Large intestine (tissue), 12 donors: ENCODE measurements around the gene GNG2. TPM values are rescaled to one million over a fixed set of nuclear protein-coding genes. Genes with fewer than 3 reads are reported as not detected.

Experiments used
- DNase-seq, 2 donors: peaks; one replicate each; pipeline versions ENCODE4 v3.0.0 to v3.0.0-alpha.2; 2013
- H3K27ac ChIP-seq: one replicate; pipeline ENCODE4 v1.5.1; 2013; ENCODE audit warnings: low read length
- H3K27me3 ChIP-seq: 2 replicates; pipeline ENCODE4 v1.6.1; 2013; ENCODE audit warnings: low read length; ENCODE audit not compliant: control insufficient read depth, insufficient read depth
- H3K36me3 ChIP-seq: 2 replicates; pipeline ENCODE4 v1.6.1; 2013; ENCODE audit warnings: low read length; ENCODE audit not compliant: control insufficient read depth, insufficient read depth
- H3K4me1 ChIP-seq: one replicate; pipeline ENCODE4 v1.6.1; 2013; ENCODE audit warnings: low read length; ENCODE audit not compliant: control insufficient read depth, insufficient read depth
- H3K4me3 ChIP-seq: one replicate; pipeline ENCODE4 v1.5.1; 2013; ENCODE audit warnings: low read length
- H3K9me3 ChIP-seq: one replicate; pipeline ENCODE4 v1.6.1; 2013; ENCODE audit warnings: mild to moderate bottlenecking, low read depth, low read length, moderate library complexity; ENCODE audit not compliant: control insufficient read depth
- WGBS: methylation state at CpG from one replicate; pipeline ENCODE4 v1.1.5; 2013; ENCODE audit warnings: low lambda C conversion rate; ENCODE audit not compliant: insufficient coverage; 5-methylcytosine and 5-hydroxymethylcytosine counted together
- long read RNA-seq, 11 donors: transcript quantifications; one replicate each; lab custom pipeline, GENCODE V29; 2026
- polyA plus RNA-seq: library from polyadenylated mRNA; unstranded; fragments of 120-200 nt; gene quantifications from one replicate; pipeline ENCODE4 v1.2.1, GENCODE V29; 2013

Gene GNG2
- polyA plus RNA-seq, result 50.6 TPM
- long read RNA-seq, donor 1, transcript GNG2-213 (4 exons, 2,125 nt), result major isoform, 15 of 23 reads
- long read RNA-seq, donor 1, partial matches to known transcripts, result 6 of 23 reads
- long read RNA-seq, donor 1, other reads (novel, unspliced or antisense), result 0 of 23 reads
- long read RNA-seq, donor 2, transcript GNG2-213 (4 exons, 2,125 nt), result major isoform, 19 of 23 reads
- long read RNA-seq, donor 2, partial matches to known transcripts, result 0 of 23 reads
- long read RNA-seq, donor 2, other reads (novel, unspliced or antisense), result 0 of 23 reads
- long read RNA-seq, donor 3, result 0 reads
- long read RNA-seq, donor 4, result 0 reads
- long read RNA-seq, donor 5, transcript GNG2-213 (4 exons, 2,125 nt), result major isoform, 22 of 26 reads
- long read RNA-seq, donor 5, partial matches to known transcripts, result 0 of 26 reads
- long read RNA-seq, donor 5, other reads (novel, unspliced or antisense), result 0 of 26 reads
- long read RNA-seq, donor 6, transcript GNG2-213 (4 exons, 2,125 nt), result major isoform, 13 of 17 reads
- long read RNA-seq, donor 6, partial matches to known transcripts, result 0 of 17 reads
- long read RNA-seq, donor 6, other reads (novel, unspliced or antisense), result 0 of 17 reads
- long read RNA-seq, donor 7, transcript GNG2-213 (4 exons, 2,125 nt), result major isoform, 13 of 17 reads
- long read RNA-seq, donor 7, partial matches to known transcripts, result 0 of 17 reads
- long read RNA-seq, donor 7, other reads (novel, unspliced or antisense), result 0 of 17 reads
- long read RNA-seq, donor 8, transcript GNG2-213 (4 exons, 2,125 nt), result major isoform, 31 of 34 reads
- long read RNA-seq, donor 8, partial matches to known transcripts, result 0 of 34 reads
- long read RNA-seq, donor 8, other reads (novel, unspliced or antisense), result 0 of 34 reads
- long read RNA-seq, donor 9, transcript GNG2-213 (4 exons, 2,125 nt), result major isoform, 21 of 23 reads
- long read RNA-seq, donor 9, partial matches to known transcripts, result 0 of 23 reads
- long read RNA-seq, donor 9, other reads (novel, unspliced or antisense), result 0 of 23 reads
- long read RNA-seq, donor 10, transcript GNG2-213 (4 exons, 2,125 nt), result major isoform, 13 of 17 reads
- long read RNA-seq, donor 10, partial matches to known transcripts, result 0 of 17 reads
- long read RNA-seq, donor 10, other reads (novel, unspliced or antisense), result 0 of 17 reads
- long read RNA-seq, donor 11, transcript GNG2-213 (4 exons, 2,125 nt), result major isoform, 21 of 22 reads
- long read RNA-seq, donor 11, partial matches to known transcripts, result 0 of 22 reads
- long read RNA-seq, donor 11, other reads (novel, unspliced or antisense), result 0 of 22 reads

DNA sequence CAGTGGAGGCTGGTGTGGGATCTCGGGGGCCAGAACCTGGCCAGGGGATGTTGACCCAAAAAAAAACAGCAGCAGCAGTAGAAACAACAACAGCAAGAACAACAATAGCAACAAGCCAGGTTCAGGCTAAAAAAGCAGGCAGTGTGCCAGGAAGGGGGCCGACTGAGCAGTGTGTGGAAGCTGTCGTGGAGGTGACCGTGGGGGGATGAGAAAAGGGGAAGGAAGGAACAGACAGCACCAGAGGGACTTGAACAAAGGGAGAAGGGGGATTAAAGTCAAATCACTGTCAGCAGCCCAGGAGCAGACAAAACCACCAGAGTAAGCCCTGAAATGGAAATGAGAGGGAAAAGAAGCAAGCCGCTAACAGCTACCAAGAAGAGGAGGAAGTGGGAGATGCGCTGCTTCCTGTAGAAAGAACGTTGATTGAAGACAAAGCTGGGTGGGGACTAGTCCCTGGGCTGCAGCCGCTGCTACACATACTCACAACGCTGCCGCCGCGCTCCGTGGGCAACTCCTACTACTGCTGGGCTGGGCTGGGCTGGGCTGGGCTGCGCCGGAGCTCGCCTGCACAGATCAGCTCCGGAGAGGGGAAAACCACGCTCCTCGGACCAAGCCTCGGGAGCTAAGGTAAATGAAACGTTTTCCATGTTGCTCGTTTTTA, at the start of gene GNG2:
Gene GNG2 (plus strand): TSS at position 449 of the 661 bp plus-strand sequence. CDS start 90,067 bp downstream, outside the sequence.
- DNase-seq, result peak; percentile 68 to 72
- Histone ChIP-seq H3K27ac (peak within 1 kb of the TSS; percentile 66), H3K9me3 (no peaks in the 10 kb centered on the region), H3K4me1 (no peaks in the 10 kb centered on the region), H3K36me3 (no peaks in the 10 kb centered on the region), H3K27me3 (peaks cover 22% of the 10 kb centered on the region), H3K4me3 (peak within 1 kb of the TSS; percentile 41)
- WGBS, result no CpG with 5 or more reads among the region's 22 CpGs

DNA sequence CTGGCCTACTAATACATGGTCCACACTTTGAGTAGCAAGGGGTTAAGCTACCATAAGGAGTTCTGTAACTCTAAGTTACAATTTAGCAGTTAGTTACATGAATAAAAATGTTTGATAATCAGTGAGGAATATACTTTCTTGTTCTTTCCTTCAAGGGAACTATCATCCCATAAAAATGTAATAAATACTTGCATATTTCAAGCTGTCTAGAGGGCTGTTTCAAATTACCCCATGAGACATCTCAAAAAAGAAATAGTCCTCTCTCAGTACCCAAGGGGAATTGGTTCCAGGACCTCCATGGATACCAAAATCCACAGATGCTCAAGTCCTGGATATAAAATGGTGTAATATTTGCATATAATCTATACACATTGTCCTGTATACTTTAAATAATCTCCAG, 48.7 kb upstream of the GNG2 start:
- Histone ChIP-seq H3K27ac (no peak overlapping the region), H3K27me3 (no peaks in the 10 kb centered on the region), H3K4me1 (no peaks in the 10 kb centered on the region), H3K36me3 (no peaks in the 10 kb centered on the region), H3K4me3 (no peak overlapping the region), H3K9me3 (peaks cover 3% of the 10 kb centered on the region)
- DNase-seq, result no peak

DNA sequence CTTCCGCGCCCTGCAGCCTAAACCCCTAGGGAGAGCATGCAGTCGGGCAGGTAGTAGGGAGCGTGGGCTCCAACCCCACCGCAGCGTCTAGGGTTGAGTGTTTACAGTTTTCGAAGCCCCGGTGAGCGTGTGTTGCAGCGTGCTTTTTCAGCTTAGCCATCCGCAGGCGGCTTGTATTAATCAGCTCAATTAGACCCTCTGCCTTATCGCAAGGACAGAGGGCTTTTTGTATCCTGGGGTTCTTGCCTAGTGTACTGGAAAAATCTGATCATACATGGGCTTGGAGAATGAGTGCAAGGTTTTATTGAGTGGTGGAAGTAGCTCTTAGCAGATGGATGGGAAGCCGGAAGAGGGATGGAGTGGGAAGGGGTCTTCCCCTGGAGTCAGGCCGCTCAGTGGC, 44.4 kb upstream of the GNG2 start:
- DNase-seq, result no peak
- H3K9me3 ChIP-seq, result no peaks in the 10 kb centered on the region
- H3K36me3 ChIP-seq, result no peaks in the 10 kb centered on the region
- H3K4me1 ChIP-seq, result no peaks in the 10 kb centered on the region
- no peak overlapping the region for H3K4me3 ChIP-seq
- WGBS, result no CpG with 5 or more reads among the region's 15 CpGs
- H3K27ac ChIP-seq, result no peak overlapping the region
- no peaks in the 10 kb centered on the region for H3K27me3 ChIP-seq

GRCh38 chr14:51817326-51817725, 43.1 kb upstream of the GNG2 start:
- H3K27me3 ChIP-seq, result no peaks in the 10 kb centered on the region
- no peak overlapping the region for H3K4me3 ChIP-seq
- 83% methylated on average over 1 of the region's 2 CpGs for WGBS
- DNase-seq, result no peak
- H3K9me3 ChIP-seq, result no peaks in the 10 kb centered on the region
- H3K36me3 ChIP-seq, result no peaks in the 10 kb centered on the region
- no peak overlapping the region for H3K27ac ChIP-seq
- no peaks in the 10 kb centered on the region for H3K4me1 ChIP-seq

DNA sequence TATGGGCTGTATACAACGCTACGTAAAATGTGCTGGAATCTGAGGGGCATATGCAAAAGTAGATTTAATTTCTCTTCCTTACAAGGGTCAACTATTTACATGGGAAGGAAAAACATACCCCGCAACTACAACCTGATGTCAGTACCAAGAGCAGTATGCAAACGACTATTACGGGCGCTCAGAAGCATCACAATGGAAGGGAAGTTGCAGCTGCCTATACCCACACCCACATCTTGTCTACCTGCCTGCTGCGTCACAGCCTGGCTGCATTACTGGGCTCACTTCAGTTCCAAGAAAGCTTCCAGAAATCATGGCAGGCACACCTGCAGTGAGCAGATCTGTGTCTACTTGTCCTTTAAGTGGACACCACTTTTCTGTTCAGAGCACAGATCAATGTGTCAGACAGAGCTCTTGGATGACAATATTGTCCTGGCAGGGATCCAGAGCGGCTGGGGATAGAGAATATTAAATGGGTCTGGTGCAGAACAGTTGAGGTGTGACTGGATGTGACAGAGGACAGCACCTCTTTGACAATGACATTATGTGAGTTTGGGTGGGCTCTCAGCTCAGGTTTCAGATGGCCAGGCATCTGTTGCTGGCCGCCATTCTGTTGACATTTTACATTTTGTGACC, 41.5 kb upstream of the GNG2 start:
- Histone ChIP-seq H3K4me3 (no peak overlapping the region), H3K27ac (no peak overlapping the region), H3K27me3 (no peaks in the 10 kb centered on the region), H3K9me3 (no peaks in the 10 kb centered on the region), H3K36me3 (no peaks in the 10 kb centered on the region), H3K4me1 (no peaks in the 10 kb centered on the region)
- 95% methylated on average over 2 of the region's 9 CpGs for WGBS
- DNase-seq, result no peak

DNA sequence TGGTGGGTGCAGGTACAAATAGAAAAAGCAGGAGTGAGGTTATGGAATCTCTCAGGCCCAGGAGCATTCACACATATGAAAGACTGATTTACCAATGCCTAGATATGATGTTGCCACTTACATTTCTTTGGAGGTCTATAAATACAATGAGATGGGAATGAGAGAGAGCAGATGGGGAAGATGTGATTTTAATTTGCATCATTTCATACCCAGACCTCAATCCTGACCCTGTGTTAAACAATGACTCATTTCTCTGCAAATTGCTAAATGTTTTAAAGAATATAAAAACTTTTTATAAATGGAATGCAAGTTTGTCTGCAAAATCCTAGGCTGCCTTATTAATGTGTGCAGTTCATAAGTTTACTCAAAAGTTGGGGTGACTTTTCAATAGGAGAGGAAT, 38.6 kb upstream of the GNG2 start:
- no peak overlapping the region for H3K27ac ChIP-seq
- no peak for DNase-seq
- H3K4me1 ChIP-seq, result no peaks in the 10 kb centered on the region
- peaks cover 2% of the 10 kb centered on the region for H3K27me3 ChIP-seq
- H3K9me3 ChIP-seq, result no peaks in the 10 kb centered on the region
- H3K36me3 ChIP-seq, result no peaks in the 10 kb centered on the region
- no peak overlapping the region for H3K4me3 ChIP-seq

GRCh38 chr14:51822499-51822898, 37.9 kb upstream of the GNG2 start:
- 43% methylated on average over 1 of the region's 2 CpGs for WGBS
- Histone ChIP-seq H3K9me3 (no peaks in the 10 kb centered on the region), H3K4me3 (no peak overlapping the region), H3K36me3 (no peaks in the 10 kb centered on the region), H3K4me1 (no peaks in the 10 kb centered on the region), H3K27me3 (peaks cover 3% of the 10 kb centered on the region), H3K27ac (no peak overlapping the region)
- DNase-seq, result no peak

DNA sequence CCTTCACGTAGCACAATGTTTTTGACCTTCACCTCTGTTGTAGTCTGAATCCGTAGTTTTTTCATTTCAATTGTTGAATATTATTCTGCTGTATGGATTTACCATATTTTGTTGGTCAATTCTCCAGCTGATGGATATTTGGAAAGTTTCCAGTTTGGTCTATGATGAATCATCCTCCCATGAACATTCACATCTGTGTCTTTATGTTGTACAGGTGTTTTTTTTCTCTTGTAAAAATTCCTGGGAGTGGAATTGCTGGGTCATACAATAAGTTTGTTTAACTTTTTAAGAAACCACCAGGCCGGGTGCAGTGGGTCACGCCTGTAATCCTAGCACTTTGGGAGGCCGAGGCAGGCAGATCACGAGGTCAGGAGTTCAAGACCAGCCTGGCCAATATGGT, 36.7 kb upstream of the GNG2 start:
- no peak for DNase-seq
- no peak overlapping the region for H3K27ac ChIP-seq
- H3K4me1 ChIP-seq, result no peaks in the 10 kb centered on the region
- H3K4me3 ChIP-seq, result no peak overlapping the region
- no peaks in the 10 kb centered on the region for H3K9me3 ChIP-seq
- H3K27me3 ChIP-seq, result peaks cover 3% of the 10 kb centered on the region
- no peaks in the 10 kb centered on the region for H3K36me3 ChIP-seq
- 90% methylated on average over 2 of the region's 6 CpGs for WGBS

- peaks cover 3% of the 10 kb centered on the region for H3K27me3 ChIP-seq
- WGBS, result 71% methylated on average over 1 of the region's 3 CpGs
- no peaks in the 10 kb centered on the region for H3K9me3 ChIP-seq
- H3K36me3 ChIP-seq, result no peaks in the 10 kb centered on the region
- H3K27ac ChIP-seq, result no peak overlapping the region
- H3K4me3 ChIP-seq, result no peak overlapping the region
- DNase-seq, result no peak
- no peaks in the 10 kb centered on the region for H3K4me1 ChIP-seq
Measured at GRCh38 chr14:51824191-51824590, 36.2 kb upstream of the GNG2 start.
